K562 (cell line): ENCODE measurements around the gene RCC1.

Experiments used
- CTCF ChIP-seq, 3 experiments: IDR thresholded peaks in 2 of 3; conservative IDR thresholded peaks in 1 of 3; 2 replicates each; pipeline ENCODE4 v1.5.1; 2011 to 2012; ENCODE audit warnings: low read length in 3 of 3, mild to moderate bottlenecking in 3 of 3, control low read depth in 2 of 3, improper control_type of control experiment in 1 of 3, inconsistent platforms in 1 of 3, low read depth in 1 of 3, mixed read lengths in 1 of 3, moderate library complexity in 1 of 3; ENCODE audit not compliant: insufficient read depth in 2 of 3
- FUS ChIP-seq: fragments of 200-400 bp; formaldehyde crosslinking; optimal IDR thresholded peaks from 2 replicates; pipeline ENCODE3; 2017; ENCODE audit warnings: low read depth, low read length
- HEY1 ChIP-seq: fragments of 250-450 bp; sonication (Bioruptor Pico); IDR thresholded peaks from 2 replicates; pipeline ENCODE4 v1.5.0; 2020; ENCODE audit warnings: mild to moderate bottlenecking, moderate library complexity, borderline replicate concordance
- MYBL2 ChIP-seq, 2 experiments: fragments of 450-650 bp in 1 of 2; sonication (generic) in 1 of 2; formaldehyde crosslinking in 1 of 2; IDR thresholded peaks; 2 replicates each; pipeline versions ENCODE4 v1.6.1 to v1.8.1; 2017 to 2022; ENCODE audit warnings: borderline replicate concordance in 1 of 2, inconsistent platforms in 1 of 2, low read depth in 1 of 2, mild to moderate bottlenecking in 1 of 2, missing genetic modification reagents in 1 of 2, moderate library complexity in 1 of 2
- MYNN ChIP-seq, 2 experiments: sonication (generic); formaldehyde crosslinking in 1 of 2; IDR thresholded peaks; 2 replicates each; pipeline versions ENCODE4 v1.5.0 to v1.6.1; 2016 to 2020; ENCODE audit warnings: antibody characterized with exemption in 1 of 2, missing genetic modification reagents in 1 of 2
- NRF1 ChIP-seq, 2 experiments: fragments of 450-650 bp; IDR thresholded peaks in 1 of 2; conservative IDR thresholded peaks in 1 of 2; 2 replicates each; pipeline ENCODE4 v1.6.1; 2014; ENCODE audit warnings: mild to moderate bottlenecking in 2 of 2
- POLR2A ChIP-seq: fragments of 450-650 bp; conservative IDR thresholded peaks from 2 replicates; pipeline ENCODE4 v1.6.1; 2016
- POLR2AphosphoS5 ChIP-seq: IDR thresholded peaks from 2 replicates; pipeline ENCODE4 v1.6.1; 2011; ENCODE audit warnings: mild to moderate bottlenecking, low read depth, low read length, moderate library complexity; ENCODE audit not compliant: control insufficient read depth, insufficient read depth
- POU5F1 ChIP-seq: fragments of 150-350 bp; IDR thresholded peaks from 2 replicates; pipeline ENCODE4 v1.6.1; 2014; ENCODE audit warnings: borderline replicate concordance, low read length, low read depth, mild to moderate bottlenecking; ENCODE audit not compliant: partially characterized antibody
- RBFOX2 ChIP-seq: fragments of 200-400 bp; formaldehyde crosslinking; IDR thresholded peaks from 2 replicates; pipeline ENCODE4 v1.6.1; 2017; ENCODE audit warnings: low read depth, mild to moderate bottlenecking, low read length, moderate library complexity
- TAF1 ChIP-seq: IDR thresholded peaks from 2 replicates; pipeline ENCODE4 v1.6.1; 2011; ENCODE audit warnings: mild to moderate bottlenecking, low read length, moderate library complexity; ENCODE audit not compliant: insufficient read depth, control insufficient read depth, severe bottlenecking; ENCODE audit errors: extremely low read depth
- TGIF2 ChIP-seq: sonication (generic); formaldehyde crosslinking; IDR thresholded peaks from 2 replicates; pipeline ENCODE4 v1.8.1; 2022; ENCODE audit warnings: mild to moderate bottlenecking, missing genetic modification reagents, moderate library complexity
- ZBTB26 ChIP-seq: fragments of 450-650 bp; formaldehyde crosslinking; IDR thresholded peaks from 2 replicates; pipeline ENCODE4 v1.4.0; 2022; ENCODE audit warnings: missing genetic modification characterization
- ZBTB7A ChIP-seq: IDR thresholded peaks from 2 replicates; pipeline ENCODE4 v1.6.1; 2011; ENCODE audit warnings: low read depth, mild to moderate bottlenecking, low read length, moderate library complexity, borderline replicate concordance; ENCODE audit not compliant: control insufficient read depth

- no peak for TF ChIP-seq NRF1 (conservative IDR thresholded peaks at IDR 0.05 in 1 of 2, IDR thresholded peaks at IDR 0.05 in 1 of 2)
- TF ChIP-seq POLR2A, result no peak
- no peak for TF ChIP-seq POU5F1
- TF ChIP-seq FUS, result no peak
- no peak for TF ChIP-seq ZBTB7A
- TF ChIP-seq ZBTB26 (CRISPR knock-in tag), result no peak
- no peak for TF ChIP-seq MYBL2 (IDR thresholded peaks at IDR 0.05; ENCODE audit: low read depth)
- no peak for TF ChIP-seq MYBL2 (CRISPR knock-in tag; IDR thresholded peaks at IDR 0.05; ENCODE audit: borderline replicate concordance)
- no peak for TF ChIP-seq MYNN (IDR thresholded peaks at IDR 0.05)
- no peak for TF ChIP-seq MYNN (CRISPR knock-in tag; IDR thresholded peaks at IDR 0.05)
- TF ChIP-seq POLR2AphosphoS5, result no peak
- TF ChIP-seq TGIF2, result no peak
- no peak for TF ChIP-seq CTCF (IDR thresholded peaks at IDR 0.05 in 2 of 3, conservative IDR thresholded peaks at IDR 0.05 in 1 of 3; ENCODE audit: insufficient read depth in 2 of 3, low read depth in 1 of 3, low read length in 3 of 3)
- TF ChIP-seq TAF1, result no peak
- TF ChIP-seq RBFOX2, result no peak
- no peak for TF ChIP-seq HEY1
Measured at GRCh38 chr1:28566931-28567330, 61.1 kb downstream of the RCC1 start.
